ENCODE results near the gene NID1.

DNA sequence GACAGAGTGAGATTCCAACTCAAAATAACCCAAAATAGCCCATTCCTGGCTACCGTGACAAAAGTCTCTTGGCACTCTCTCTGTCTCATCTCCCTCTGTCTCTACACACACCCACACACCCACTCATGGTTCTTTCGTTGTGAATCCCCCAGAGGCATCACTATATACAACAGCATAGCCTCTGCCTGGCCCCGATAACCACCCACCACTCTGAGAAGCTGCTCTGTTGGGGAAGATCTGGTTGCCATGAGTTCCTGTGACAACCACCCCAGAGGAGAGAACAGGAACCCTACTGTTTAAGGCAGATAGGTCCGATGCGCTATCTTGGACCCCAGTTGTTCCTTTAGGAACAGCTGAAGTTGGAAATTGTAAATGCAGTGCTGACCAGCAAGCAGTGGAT lies 127.8 kb downstream of the NID1 start:
- TF ChIP-seq REST (IDR thresholded peaks at IDR 0.05) (no peak), CTCF (IDR thresholded peaks at IDR 0.05; ENCODE audit: low read depth, low read length, missing input control) (no peak), TAF1 (conservative IDR thresholded peaks at IDR 0.05) (no peak), RAD21 (IDR thresholded peaks at IDR 0.05) (no peak), YY1 (IDR thresholded peaks at IDR 0.05) (no peak), GABPA (IDR thresholded peaks at IDR 0.05 in 1 of 2, conservative IDR thresholded peaks at IDR 0.05 in 1 of 2) (no peak), RXRA (IDR thresholded peaks at IDR 0.05) (no peak), ATF3 (IDR thresholded peaks at IDR 0.05) (no peak), JUND (IDR thresholded peaks at IDR 0.05) (no peak), HNF4A (conservative IDR thresholded peaks at IDR 0.05) (no peak), HNF4G (IDR thresholded peaks at IDR 0.05) (no peak)
- TF ChIP-seq, protein P1, sequence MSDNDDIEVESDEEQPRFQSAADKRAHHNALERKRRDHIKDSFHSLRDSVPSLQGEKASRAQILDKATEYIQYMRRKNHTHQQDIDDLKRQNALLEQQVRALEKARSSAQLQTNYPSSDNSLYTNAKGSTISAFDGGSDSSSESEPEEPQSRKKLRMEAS (IDR thresholded peaks at IDR 0.05): no peak
